ENCODE results near the gene SLC6A8. TPM values are rescaled to one million over a fixed set of nuclear protein-coding genes. Genes with fewer than 3 reads are reported as not detected.

Gene SLC6A8
- total and polyA plus RNA-seq, 2 donors (not counting 3 experiments of a cell fraction or from before 2014, with no cell fraction given), result 22.7 to 23.6 TPM

- no peak for FAIRE-seq
- POLR2A ChIA-PET, result no interaction called here
Observed at GRCh38 chrX:153707406-153707805, 19.7 kb downstream of the SLC6A8 start.

More at GRCh38 chrX:153707406-153707805, 19.7 kb downstream of the SLC6A8 start:
- Histone ChIP-seq H4K20me1 (replicated peaks; ENCODE audit: control insufficient read depth, extremely low read depth, insufficient read depth, low read length) (no peaks in the 10 kb centered on the region), H3K4me3 (replicated peaks in 1 of 3; ENCODE audit: insufficient read depth in 1 of 3, low read depth in 1 of 3, low read length in 3 of 3) (no peak overlapping the region), H3K9me1 (replicated peaks; ENCODE audit: control insufficient read depth, extremely low read depth, insufficient read depth, low read length) (no peaks in the 10 kb centered on the region), H3K9me3 (replicated peaks; ENCODE audit: control insufficient read depth, insufficient read depth, low read length) (no peaks in the 10 kb centered on the region), H3K79me2 (ENCODE audit: control insufficient read depth, insufficient read depth, low read length) (peaks cover 11% of the 10 kb centered on the region), H3K9ac (replicated peaks; ENCODE audit: extremely low read depth, insufficient read depth, low read length) (no peak overlapping the region), H3K4me1 (ENCODE audit: control insufficient read depth, extremely low read depth, insufficient read depth, low read length) (peaks cover 14% of the 10 kb centered on the region), H2AFZ (ENCODE audit: low read depth, low read length) (no peak overlapping the region), H3K4me2 (ENCODE audit: insufficient read depth, low read length) (no peak overlapping the region), H3K27me3 (ENCODE audit: control insufficient read depth in 2 of 2, insufficient read depth in 2 of 2, low read length in 2 of 2) (no peaks in the 10 kb centered on the region), H3K27ac (ENCODE audit: insufficient read depth, low read depth, low read length) (no peak overlapping the region), H3K36me3 (ENCODE audit: control insufficient read depth in 2 of 2, extremely low read depth in 1 of 2, insufficient read depth in 2 of 2, low read length in 2 of 2) (peaks cover 2 to 17% of the 10 kb centered on the region in 2 experiments)
- intact Hi-C loops (cut with micrococcal nuclease) (no loop called here), dilution Hi-C loops (cut with MboI; ENCODE audit: extremely low pct_ligation_motif_present, low sequenced_read_pairs) (no loop called here)
- DNase-seq (ENCODE audit: low read depth, low spot score), result no peak
- BruUV-seq (replicated peaks), result no TSS peak
- CTCF ChIA-PET, result interaction anchor here (1.5 to 2.9 kb wide), 6 partner anchors 9 to 168 kb away, joined by 4 to 30 read pairs (median 10); partner anchors contain the start of gene SLC6A8
- TF ChIP-seq JUN (IDR thresholded peaks at IDR 0.05; ENCODE audit: borderline replicate concordance, insufficient read depth, insufficient read length, low read depth) (no peak), FOS (IDR thresholded peaks at IDR 0.05; ENCODE audit: borderline replicate concordance, insufficient read depth, low read length) (no peak), EZH2 (IDR thresholded peaks at IDR 0.05; ENCODE audit: borderline replicate concordance, low read depth, low read length, severe bottlenecking) (no peak), POLR2A (IDR thresholded peaks at IDR 0.05; ENCODE audit: low read depth, low read length) (no peak), MYC (IDR thresholded peaks at IDR 0.05; ENCODE audit: low read depth, low read length) (no peak), GATA2 (IDR thresholded peaks at IDR 0.05; ENCODE audit: insufficient read depth, insufficient read length, low read depth, low read length) (no peak), POLR2AphosphoS5 (IDR thresholded peaks at IDR 0.05; ENCODE audit: insufficient read depth, low read depth, low read length) (no peak)
- TF ChIP-seq, protein P1, sequence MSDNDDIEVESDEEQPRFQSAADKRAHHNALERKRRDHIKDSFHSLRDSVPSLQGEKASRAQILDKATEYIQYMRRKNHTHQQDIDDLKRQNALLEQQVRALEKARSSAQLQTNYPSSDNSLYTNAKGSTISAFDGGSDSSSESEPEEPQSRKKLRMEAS (IDR thresholded peaks at IDR 0.05; ENCODE audit: insufficient read depth, insufficient read length), result no peak
- TF ChIP-seq, protein P2, sequence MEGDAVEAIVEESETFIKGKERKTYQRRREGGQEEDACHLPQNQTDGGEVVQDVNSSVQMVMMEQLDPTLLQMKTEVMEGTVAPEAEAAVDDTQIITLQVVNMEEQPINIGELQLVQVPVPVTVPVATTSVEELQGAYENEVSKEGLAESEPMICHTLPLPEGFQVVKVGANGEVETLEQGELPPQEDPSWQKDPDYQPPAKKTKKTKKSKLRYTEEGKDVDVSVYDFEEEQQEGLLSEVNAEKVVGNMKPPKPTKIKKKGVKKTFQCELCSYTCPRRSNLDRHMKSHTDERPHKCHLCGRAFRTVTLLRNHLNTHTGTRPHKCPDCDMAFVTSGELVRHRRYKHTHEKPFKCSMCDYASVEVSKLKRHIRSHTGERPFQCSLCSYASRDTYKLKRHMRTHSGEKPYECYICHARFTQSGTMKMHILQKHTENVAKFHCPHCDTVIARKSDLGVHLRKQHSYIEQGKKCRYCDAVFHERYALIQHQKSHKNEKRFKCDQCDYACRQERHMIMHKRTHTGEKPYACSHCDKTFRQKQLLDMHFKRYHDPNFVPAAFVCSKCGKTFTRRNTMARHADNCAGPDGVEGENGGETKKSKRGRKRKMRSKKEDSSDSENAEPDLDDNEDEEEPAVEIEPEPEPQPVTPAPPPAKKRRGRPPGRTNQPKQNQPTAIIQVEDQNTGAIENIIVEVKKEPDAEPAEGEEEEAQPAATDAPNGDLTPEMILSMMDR (IDR thresholded peaks at IDR 0.05; ENCODE audit: extremely low read depth in 1 of 2, insufficient read depth in 1 of 2, low read depth in 1 of 2, low read length in 2 of 2), result no peak
